SIG-M5 treated with dmso at 0.1 percent for 504 hours (cell line): Measurements from ENCODE around the gene MRPS35.
"Not testable (repeated sequence)": the region's sequence is repeated elsewhere in the genome, so short reads cannot be mapped to it uniquely, and the experiment has no call there.

Source experiments
- DNase-seq: peaks from one replicate; lab custom pipeline; 2025; ENCODE audit not compliant: unreplicated experiment; lab: John Stamatoyannopoulos, UW

The MRPS35 gene

GRCh38 chr12:27707216-27707615 lies 3.4 kb upstream of the MRPS35 start:
- no peak for DNase-seq

- no peak for DNase-seq
These were observed 1.3 kb upstream of the MRPS35 start for GRCh38 chr12:27709212-27709931.

DNA sequence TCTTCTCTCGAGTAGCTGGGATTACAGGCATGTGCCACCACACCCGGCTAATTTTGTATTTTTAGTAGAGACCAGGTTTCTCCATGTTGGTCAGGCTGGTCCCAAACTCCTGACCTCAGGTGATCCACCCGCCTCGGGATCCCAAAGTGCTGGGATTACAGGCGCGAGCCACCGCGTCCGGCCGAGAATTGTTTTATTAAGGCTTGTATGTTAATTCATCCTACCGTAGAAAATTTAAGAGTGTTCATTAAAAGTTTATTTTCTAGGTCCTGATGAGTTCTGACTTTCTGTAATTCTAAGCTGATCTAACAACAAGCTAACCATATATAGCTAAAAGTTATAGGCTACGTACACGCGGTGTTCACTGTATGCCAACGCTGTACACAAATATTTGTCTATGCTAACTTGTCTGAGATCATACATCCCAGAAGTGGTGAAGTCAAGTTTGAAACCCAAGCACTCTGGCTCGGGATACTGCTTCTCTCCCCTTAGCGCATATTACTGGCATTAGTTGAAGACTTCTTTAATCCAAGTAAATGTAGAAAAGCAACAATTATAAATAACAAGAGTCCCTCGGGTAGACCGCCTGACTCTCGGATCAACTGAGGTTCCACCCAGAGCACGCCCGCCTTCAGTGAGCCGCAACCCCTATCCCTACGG lies 570 bp upstream of the MRPS35 start:
- DNase-seq: peak; percentile 23

DNA sequence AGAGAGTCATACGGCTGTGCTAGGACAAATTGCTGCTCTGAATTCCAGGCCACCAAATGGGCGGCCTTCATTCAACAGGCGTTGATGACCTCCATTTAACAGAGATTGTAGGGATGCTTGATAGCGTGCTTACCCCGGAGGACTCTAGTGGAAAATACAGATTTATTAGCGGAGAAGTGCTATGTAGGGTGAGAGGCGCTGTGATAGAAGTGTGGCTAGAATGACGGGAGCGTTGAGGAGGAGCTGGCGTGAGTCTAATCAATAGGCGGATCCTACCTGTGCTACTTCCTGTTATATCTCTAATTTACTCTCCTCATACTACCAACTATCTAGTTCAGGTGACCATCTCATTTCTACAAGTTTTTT lies 668 bp downstream of the MRPS35 start:
- DNase-seq: peak; percentile 53

DNA sequence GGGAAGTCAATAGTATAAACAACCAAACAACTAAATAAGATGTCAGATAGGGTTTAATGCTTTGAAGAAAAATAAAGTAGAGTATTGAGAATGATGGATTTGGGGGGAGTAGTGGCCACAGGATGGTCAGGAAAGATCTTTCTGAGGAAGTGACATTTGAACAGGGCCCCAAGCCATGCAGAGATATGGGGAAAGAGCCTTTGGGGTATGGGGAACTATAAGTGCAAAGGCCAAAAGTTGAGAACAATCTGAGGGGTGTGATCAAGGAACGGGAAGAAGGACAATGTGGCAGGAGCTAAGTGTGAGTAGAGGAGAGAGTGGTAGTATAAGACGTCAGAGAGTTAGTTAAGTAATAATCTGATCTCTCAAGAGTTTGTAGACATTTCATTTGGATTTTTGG lies 1.3 kb downstream of the MRPS35 start:
- DNase-seq: peak; percentile 92

DNA sequence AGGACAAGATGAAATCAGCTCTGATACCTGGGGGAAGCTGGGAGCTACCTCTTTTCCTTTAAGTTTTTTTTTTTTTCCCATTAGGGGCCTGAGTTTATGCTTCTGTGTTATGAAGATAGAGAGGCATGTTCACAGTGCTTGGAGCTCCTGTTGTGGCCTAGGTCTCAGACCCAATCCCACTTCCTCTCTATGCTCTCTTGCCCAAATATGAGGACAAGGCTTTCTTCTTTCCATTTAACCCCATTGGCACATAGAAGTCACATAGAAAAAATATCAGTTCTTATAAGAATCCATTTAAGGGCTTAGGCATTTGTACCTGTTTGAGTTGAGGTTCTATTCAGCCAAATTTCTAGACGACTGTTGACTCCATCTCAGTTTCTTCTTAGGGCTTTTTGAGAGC lies 12.6 kb downstream of the MRPS35 start:
- DNase-seq: no peak

DNA sequence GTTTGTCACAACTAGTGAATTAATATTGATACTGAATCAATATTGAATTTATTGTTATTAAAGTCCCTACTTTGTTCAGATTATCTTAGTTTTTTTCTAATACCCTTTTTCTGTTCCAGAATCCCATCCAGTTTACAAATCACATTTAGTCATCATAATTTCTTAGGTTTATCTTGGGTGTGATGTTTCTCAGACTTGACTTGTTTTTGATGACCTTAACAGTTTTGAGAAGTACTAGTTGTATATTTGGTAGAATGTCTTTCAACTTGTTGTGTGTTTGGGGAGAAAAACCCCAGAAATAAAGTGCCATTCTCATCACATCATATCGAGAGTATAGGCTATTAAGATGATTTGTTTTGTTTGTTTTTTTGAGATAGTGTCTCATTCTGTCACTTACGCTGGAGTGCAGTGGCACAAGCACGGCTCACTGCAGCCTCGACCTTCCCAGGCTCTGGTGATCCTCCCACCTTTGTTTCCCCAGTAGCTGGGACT lies 19.5 kb downstream of the MRPS35 start:
- no peak for DNase-seq

DNA sequence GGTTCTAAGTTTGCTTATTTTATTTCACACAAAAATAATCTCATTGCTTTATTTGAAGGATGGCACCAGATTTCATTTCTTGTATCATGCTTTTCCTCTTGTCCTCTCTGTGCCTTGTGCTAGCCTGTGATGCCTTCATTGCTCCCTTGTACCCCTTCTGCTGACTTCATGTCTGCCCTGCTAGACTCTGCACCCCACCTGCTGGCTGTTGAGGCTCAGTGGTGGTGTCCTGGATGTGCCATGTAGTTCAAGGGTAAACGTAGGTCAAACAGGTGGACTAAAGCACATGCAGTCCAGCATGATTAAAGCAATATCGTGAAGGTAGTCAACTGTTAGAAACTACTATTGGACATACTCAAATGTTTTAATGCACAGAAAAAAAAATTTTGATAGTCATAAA lies 21.6 kb downstream of the MRPS35 start:
- DNase-seq: peak; percentile 34

GRCh38 chr12:27733052-27733656 lies 22.5 kb downstream of the MRPS35 start:
- DNase-seq: peak; percentile 37

GRCh38 chr12:27733791-27734190 lies 23.2 kb downstream of the MRPS35 start:
- DNase-seq: no peak

- DNase-seq: not testable (repeated sequence)
These were observed 23.7 kb downstream of the MRPS35 start for GRCh38 chr12:27734321-27734720.

GRCh38 chr12:27743601-27744000 lies 33.0 kb downstream of the MRPS35 start:
- DNase-seq: no peak

- DNase-seq: not testable (repeated sequence)
These were observed 35.1 kb downstream of the MRPS35 start for GRCh38 chr12:27745734-27746133.

DNA sequence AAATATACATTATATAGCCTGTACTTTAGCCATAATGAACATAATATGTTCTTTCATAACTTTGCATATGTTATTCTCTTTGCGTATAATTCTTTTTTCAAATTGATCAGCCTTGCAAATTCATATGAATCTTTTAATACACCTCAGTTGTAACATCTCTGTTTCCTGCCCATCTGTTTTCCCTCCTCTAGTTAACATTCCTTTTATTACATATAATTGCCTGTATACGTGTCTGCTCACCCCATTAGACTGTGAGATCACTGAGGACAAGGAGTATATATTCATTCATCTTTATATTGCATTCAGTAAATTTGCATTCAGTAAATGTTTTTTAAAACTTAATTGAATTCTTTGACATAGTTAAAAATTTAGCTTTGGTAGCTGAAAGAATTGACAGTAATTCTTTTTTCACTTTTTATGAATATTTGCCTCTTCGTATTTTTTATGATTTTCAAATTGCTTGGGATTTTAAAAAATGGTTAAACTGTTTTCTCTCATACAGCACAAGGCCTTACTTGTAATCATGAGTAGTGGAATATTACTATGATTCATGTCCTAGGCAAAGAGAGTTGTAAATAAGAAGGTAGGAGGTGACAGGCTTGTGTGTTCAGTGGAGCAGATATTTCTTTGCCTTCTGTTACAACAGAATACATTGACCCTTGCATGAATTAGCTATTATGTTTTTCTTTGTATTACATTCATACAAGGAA lies 36.6 kb downstream of the MRPS35 start:
- DNase-seq: no peak

DNA sequence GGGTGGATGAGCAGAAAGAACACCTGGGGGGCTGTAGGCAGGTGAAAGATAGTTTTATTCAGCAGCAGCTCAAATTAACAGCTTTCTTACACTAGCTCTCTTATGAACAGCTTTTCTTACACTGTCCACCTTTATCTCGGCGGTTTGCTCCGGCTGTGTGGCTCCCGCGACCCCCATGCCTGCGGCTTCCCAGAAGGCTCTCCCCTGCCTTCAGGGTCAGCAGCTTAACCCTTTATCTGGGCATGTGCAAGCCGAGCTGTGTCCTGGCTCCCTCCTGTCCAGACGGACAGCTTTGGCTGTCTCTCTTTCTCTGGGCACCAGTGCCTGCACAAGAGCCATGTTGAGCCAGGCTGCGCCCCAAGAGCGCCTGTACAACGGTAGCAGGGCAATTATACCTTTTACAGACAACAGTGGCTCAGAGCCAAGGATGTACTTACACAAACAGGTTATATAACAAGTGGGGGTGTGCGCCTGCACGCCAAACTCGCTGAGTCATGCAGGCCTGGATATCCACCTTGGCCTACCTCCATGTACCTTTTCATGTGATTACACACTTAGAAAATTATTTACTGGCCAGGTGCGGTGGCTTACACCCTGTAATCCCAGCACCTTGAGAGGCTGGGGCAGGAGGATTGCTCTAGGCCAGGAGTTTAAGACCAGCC lies 40.9 kb downstream of the MRPS35 start:
- no peak for DNase-seq

- DNase-seq: no peak
These were observed 44.2 kb downstream of the MRPS35 start for GRCh38 chr12:27754795-27755194.

- no peak for DNase-seq
These were observed 46.1 kb downstream of the MRPS35 start for GRCh38 chr12:27756670-27757195.

DNA sequence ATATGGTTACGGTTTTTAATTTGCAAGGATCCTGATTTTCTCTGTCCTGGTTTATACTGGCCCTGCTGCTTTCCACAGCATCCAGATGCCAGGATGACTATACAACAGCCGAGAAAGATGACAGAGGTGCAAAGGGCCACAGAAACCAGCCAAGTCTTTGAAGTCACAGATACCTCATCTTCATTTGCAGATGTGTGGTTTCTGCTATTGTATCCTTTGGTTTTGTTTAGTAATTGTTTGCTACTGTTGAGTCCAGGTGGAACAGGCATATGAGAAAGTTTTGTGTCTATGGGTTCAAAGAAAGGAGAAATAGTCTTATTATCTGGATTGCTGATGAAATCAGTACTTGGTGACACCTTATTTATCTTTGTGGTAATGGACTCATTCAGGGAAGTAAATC lies 52.1 kb downstream of the MRPS35 start:
- DNase-seq: no peak

GRCh38 chr12:27766587-27766986 lies 56.0 kb downstream of the MRPS35 start:
- DNase-seq: no peak

DNA sequence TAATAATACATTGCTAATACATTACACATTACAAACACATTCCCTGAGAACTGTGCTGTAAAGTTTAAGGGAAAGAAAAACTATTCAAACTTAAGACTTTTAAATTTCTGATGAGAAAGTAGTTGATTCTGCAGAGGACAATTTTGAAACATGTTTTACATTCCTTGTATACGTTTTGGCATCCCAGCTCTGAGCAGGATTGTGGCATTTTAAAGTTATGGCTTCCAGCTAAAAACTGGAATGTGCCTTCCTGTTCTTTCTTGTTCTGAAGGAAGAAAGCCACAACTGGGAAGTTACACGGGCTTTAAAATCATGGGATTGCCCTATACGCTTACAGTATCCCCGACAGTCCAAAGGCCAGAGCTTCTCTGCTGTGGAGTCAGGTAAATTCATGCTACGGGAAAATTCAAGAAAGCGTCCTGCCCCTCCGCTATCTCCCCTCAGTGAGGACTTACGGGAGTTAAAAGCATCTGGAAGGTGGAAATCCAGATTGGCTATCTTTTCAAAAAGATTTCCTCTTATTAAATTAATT lies 58.6 kb downstream of the MRPS35 start:
- no peak for DNase-seq
